ENCODE data around the gene NPIPB6.

NPIPB6 gene

DNA sequence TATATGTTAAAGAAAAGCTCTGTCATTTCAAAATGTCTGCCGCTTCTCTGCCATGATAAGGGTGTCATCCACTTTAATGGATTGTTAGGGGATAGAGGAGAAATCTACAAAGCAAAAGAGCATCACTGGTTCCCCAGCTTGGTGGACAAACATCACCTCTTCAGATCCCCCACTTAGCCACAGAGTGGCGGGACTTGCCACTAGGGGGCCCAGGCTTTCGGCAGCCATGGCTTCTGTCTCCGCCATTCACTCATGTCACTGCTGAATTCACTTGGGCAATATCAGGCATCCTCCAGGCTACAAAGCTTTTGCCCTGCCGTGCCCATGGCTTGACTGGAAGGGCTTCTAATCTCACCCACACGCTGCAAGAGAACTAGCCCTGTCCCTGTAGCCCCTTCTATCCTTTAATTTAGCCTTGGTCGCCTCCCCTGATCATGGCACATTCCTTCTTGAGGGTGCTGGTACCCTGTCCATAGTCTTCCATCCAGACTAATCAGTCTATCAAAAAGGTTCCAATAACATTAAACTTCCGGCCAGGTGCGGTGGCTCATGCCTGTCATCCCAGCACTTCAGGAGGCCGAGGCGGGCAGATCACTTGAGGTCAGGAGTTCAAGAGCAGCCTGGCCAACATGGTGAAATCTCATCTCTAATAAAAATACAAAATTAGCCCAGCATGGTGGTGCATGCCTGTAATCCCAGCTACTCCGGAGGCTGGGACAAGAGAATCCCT is 36.3 kb downstream of the NPIPB6 start:
- TF ChIP-seq, protein P1, sequence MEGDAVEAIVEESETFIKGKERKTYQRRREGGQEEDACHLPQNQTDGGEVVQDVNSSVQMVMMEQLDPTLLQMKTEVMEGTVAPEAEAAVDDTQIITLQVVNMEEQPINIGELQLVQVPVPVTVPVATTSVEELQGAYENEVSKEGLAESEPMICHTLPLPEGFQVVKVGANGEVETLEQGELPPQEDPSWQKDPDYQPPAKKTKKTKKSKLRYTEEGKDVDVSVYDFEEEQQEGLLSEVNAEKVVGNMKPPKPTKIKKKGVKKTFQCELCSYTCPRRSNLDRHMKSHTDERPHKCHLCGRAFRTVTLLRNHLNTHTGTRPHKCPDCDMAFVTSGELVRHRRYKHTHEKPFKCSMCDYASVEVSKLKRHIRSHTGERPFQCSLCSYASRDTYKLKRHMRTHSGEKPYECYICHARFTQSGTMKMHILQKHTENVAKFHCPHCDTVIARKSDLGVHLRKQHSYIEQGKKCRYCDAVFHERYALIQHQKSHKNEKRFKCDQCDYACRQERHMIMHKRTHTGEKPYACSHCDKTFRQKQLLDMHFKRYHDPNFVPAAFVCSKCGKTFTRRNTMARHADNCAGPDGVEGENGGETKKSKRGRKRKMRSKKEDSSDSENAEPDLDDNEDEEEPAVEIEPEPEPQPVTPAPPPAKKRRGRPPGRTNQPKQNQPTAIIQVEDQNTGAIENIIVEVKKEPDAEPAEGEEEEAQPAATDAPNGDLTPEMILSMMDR (IDR thresholded peaks at IDR 0.05; ENCODE audit: low read depth, low read length), result peak; percentile 76
- peak; percentile 52 to 66 for DNase-seq (ENCODE audit: low read depth in 2 of 2)
- H3K4me3 ChIP-seq (replicated peaks in 1 of 2; ENCODE audit: low read depth in 2 of 2, low read length in 2 of 2), result no peak overlapping the region

DNA sequence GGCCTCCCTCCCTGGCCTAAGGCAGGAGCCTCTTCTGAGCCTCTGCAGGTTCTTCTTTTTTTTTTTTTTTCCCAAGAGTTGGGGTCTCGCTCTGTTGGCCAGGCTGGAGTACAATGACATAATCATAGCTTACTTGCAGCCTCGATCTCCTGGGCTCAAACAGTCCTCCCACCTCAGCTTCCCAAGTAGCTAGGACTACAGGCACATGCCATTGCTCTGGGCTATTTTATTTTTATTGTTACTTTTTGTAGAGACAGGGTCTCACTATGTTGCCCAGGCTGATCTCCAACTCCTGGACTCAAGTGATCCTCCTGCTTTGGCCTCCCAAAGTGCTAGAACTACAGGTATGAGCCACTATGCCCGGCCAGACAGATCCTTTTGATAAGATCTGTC is 38.4 kb downstream of the NPIPB6 start:
- no peak for DNase-seq (ENCODE audit: low read depth in 2 of 2)
- H3K4me3 ChIP-seq (replicated peaks in 1 of 2; ENCODE audit: low read depth in 2 of 2, low read length in 2 of 2), result no peak overlapping the region
- TF ChIP-seq, protein P1 (IDR thresholded peaks at IDR 0.05; ENCODE audit: low read depth, low read length), result no peak

DNA sequence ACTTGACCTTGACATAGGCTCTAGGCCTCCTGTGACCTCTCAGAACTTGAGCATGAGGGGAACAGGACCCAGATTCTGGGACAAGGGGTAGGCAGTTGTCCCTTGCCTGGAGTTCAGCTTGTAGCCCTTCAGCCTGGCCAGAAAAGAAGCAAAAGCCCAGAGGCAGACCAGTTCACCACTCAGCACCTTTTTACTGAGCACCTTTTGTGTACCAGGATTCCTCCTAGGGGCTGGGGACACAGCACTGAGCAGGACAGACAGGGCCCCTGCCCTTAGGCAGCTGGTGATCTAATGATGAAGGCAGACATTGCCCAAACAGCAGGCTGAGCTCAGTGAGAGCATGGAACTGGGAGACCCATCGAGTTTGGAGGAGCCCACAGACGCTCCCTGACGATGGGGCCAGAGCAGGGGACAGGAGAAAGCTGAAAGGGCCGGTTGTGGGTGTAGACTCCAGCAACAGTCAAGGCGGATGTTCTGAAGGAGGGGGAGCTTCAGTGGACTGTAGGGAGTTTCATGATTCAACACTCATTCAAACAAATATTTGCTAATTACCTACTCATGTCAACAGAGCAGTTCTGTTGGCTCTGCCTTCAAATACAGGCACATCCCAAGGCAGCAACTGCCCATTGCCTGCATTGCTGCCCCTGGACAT is 38.9 kb downstream of the NPIPB6 start:
- H3K4me3 ChIP-seq (replicated peaks in 1 of 2; ENCODE audit: low read depth in 2 of 2, low read length in 2 of 2), result no peak overlapping the region
- TF ChIP-seq, protein P1 (IDR thresholded peaks at IDR 0.05; ENCODE audit: low read depth, low read length), result no peak
- DNase-seq (ENCODE audit: low read depth in 2 of 2), result no peak

DNA sequence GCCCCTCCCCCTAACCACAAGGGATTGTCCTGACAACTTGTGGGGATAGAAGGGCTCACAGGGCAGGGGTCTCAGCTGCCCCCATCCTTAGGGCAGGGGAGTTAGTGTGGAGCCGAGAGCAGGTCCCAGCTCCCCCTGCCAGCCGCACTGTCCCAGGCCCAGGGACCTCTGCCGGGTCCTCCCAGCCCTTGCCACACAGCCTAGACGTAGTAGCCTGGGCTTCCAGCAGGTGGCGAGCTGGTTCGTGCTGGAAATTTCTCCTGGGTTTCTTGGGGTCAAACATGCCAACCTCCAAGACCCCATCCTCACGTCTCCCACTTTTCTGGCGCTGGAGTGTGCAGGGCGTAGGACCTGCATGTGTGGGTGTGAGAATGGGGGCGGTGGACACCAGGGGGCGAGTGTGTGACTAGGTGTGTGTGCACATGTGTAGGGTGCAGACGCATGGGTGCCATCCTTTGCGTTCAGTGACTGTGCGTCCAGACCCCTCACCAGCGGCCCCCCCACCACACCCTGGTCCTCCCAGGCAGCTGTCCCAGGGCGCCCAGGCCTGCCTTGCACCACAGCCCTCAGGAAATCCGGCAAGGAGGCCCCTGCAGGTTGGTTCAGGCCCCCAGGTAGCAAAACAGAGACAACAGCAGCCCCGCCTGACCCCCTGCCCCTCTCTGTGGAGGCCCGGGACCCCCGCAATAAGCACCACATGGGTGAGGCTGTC is 41.5 kb downstream of the NPIPB6 start:
- TF ChIP-seq, protein P1 (IDR thresholded peaks at IDR 0.05; ENCODE audit: low read depth, low read length), result peak; percentile 87
- DNase-seq (ENCODE audit: low read depth in 2 of 2), result peak; percentile 31 to 43
- H3K4me3 ChIP-seq (replicated peaks in 1 of 2; ENCODE audit: low read depth in 2 of 2, low read length in 2 of 2), result no peak overlapping the region

DNA sequence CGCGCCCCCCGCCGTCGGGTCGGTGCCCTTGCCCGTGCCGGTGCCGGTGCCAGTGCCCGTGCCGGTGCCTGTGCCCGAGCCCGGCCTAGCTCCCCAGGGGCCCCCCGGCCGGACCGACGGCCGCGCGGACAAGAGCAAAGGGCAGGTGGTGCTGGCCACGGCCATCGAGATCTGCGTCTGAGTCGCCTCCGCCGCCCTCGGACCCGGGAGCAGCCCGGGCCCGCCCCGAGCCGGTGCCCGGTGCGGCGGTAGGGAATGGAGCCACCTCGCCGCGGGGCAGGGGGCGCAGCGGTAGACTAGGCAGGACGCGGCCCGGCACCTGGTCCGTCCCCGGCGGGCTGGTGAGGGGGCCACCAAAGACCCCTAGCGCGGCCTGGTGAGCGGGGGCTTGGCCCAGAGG is 42.6 kb downstream of the NPIPB6 start:
- TF ChIP-seq, protein P1 (IDR thresholded peaks at IDR 0.05; ENCODE audit: low read depth, low read length), result no peak
- DNase-seq (ENCODE audit: low read depth in 2 of 2), result no peak
- H3K4me3 ChIP-seq (replicated peaks in 1 of 2; ENCODE audit: low read depth in 2 of 2, low read length in 2 of 2), result no peak overlapping the region

DNA sequence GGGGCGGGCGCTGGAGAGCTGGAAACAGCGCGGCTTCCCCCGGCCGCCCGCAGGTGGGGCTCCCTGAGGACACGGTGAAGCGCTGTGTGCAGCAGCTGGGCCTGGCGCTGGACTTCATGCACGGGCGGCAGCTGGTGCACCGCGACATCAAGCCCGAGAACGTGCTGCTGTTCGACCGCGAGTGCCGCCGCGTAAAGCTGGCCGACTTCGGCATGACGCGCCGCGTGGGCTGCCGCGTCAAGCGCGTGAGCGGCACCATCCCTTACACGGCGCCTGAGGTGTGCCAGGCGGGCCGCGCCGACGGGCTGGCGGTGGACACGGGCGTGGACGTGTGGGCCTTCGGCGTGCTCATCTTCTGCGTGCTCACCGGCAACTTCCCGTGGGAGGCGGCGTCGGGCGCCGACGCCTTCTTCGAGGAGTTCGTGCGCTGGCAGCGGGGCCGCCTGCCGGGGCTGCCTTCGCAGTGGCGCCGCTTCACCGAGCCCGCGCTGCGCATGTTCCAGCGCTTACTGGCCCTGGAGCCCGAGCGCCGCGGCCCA is 43.2 kb downstream of the NPIPB6 start:
- TF ChIP-seq, protein P1 (IDR thresholded peaks at IDR 0.05; ENCODE audit: low read depth, low read length), result no peak
- DNase-seq (ENCODE audit: low read depth in 2 of 2), result no peak
- no peak overlapping the region for H3K4me3 ChIP-seq (replicated peaks in 1 of 2; ENCODE audit: low read depth in 2 of 2, low read length in 2 of 2)
